Measurements from ENCODE around the gene TSPAN9. TPM values are rescaled to one million over a fixed set of nuclear protein-coding genes. Genes with fewer than 3 reads are reported as not detected.

Gene TSPAN9
- total and polyA plus RNA-seq, 8 donors = 1.4 to 58.3 (median 7.9) TPM

- peak in 1 of 2 donors; percentile 80 for DNase-seq
- Histone ChIP-seq H3K27ac (peak overlapping the region in 2 of 5 donors; percentile 5 to 77), H3K4me3 (no peak overlapping the region), H3K9me3 (no peaks in the 10 kb centered on the region), H3K27me3 (no peaks in the 10 kb centered on the region), H3K4me1 (peaks cover 0 to 16% (median 5%) of the 10 kb centered on the region in 4 donors), H3K36me3 (no peaks in the 10 kb centered on the region)
- TF ChIP-seq POLR2AphosphoS5 (IDR thresholded peaks at IDR 0.05) = no peak
- no peak for TF ChIP-seq EP300 (IDR thresholded peaks at IDR 0.05)
- no peak for TF ChIP-seq CTCF (IDR thresholded peaks at IDR 0.05)
- TF ChIP-seq POLR2A (IDR thresholded peaks at IDR 0.05) = no peak
- 45 to 64% (median 58%) methylated on average over 12 of the region's 12 CpGs for WGBS, 5 donors
- intact Hi-C loops (cut with DNase I; ENCODE audit: low total_unique reads) = no loop called here
Observed at GRCh38 chr12:3055026-3055703, 22.0 kb upstream of the TSPAN9 start.

GRCh38 chr12:3055704-3056467, 21.3 kb upstream of the TSPAN9 start:
- H3K4me1 ChIP-seq = peaks cover 0 to 18% (median 5%) of the 10 kb centered on the region in 4 donors
- no peaks in the 10 kb centered on the region for H3K9me3 ChIP-seq
- WGBS, 5 donors = 58 to 69% (median 65%) methylated on average over 8 of the region's 8 CpGs
- intact Hi-C loops (cut with DNase I; ENCODE audit: low total_unique reads) = no loop called here
- peak in 1 of 2 donors; percentile 49 for DNase-seq
- H3K27ac ChIP-seq = peak overlapping the region in 2 of 5 donors; percentile 5 to 77
- H3K36me3 ChIP-seq = no peaks in the 10 kb centered on the region
- H3K27me3 ChIP-seq = no peaks in the 10 kb centered on the region
- H3K4me3 ChIP-seq = no peak overlapping the region
- TF ChIP-seq CTCF (IDR thresholded peaks at IDR 0.05) (no peak), EP300 (IDR thresholded peaks at IDR 0.05) (no peak), POLR2AphosphoS5 (IDR thresholded peaks at IDR 0.05) (no peak), POLR2A (IDR thresholded peaks at IDR 0.05) (no peak)

GRCh38 chr12:3061059-3061458, 16.1 kb upstream of the TSPAN9 start:
- Histone ChIP-seq H3K9me3 (peaks cover 0 to 6% (median 0%) of the 10 kb centered on the region in 4 donors), H3K4me1 (peaks cover 0 to 9% (median 0%) of the 10 kb centered on the region in 4 donors), H3K27me3 (no peaks in the 10 kb centered on the region), H3K27ac (no peak overlapping the region), H3K4me3 (no peak overlapping the region), H3K36me3 (no peaks in the 10 kb centered on the region)
- WGBS, 5 donors = 49 to 68% (median 62%) methylated on average over 5 of the region's 5 CpGs
- TF ChIP-seq POLR2A (IDR thresholded peaks at IDR 0.05) = no peak
- no peak for TF ChIP-seq EP300 (IDR thresholded peaks at IDR 0.05)
- no peak for TF ChIP-seq POLR2AphosphoS5 (IDR thresholded peaks at IDR 0.05)
- TF ChIP-seq CTCF (IDR thresholded peaks at IDR 0.05) = no peak
- DNase-seq = no peak
- intact Hi-C loops (cut with DNase I; ENCODE audit: low total_unique reads) = no loop called here

GRCh38 chr12:3061501-3062215, 15.5 kb upstream of the TSPAN9 start:
- intact Hi-C loops (cut with DNase I; ENCODE audit: low total_unique reads) = no loop called here
- TF ChIP-seq POLR2AphosphoS5 (IDR thresholded peaks at IDR 0.05) = no peak
- no peak for TF ChIP-seq POLR2A (IDR thresholded peaks at IDR 0.05)
- TF ChIP-seq EP300 (IDR thresholded peaks at IDR 0.05) = no peak
- TF ChIP-seq CTCF (IDR thresholded peaks at IDR 0.05) = no peak
- Histone ChIP-seq H3K27ac (no peak overlapping the region), H3K4me1 (peaks cover 0 to 8% (median 0%) of the 10 kb centered on the region in 4 donors), H3K36me3 (no peaks in the 10 kb centered on the region), H3K27me3 (no peaks in the 10 kb centered on the region), H3K9me3 (peaks cover 0 to 6% (median 0%) of the 10 kb centered on the region in 4 donors), H3K4me3 (no peak overlapping the region)
- WGBS, 5 donors = 59 to 66% (median 64%) methylated on average over 3 of the region's 3 CpGs
- no peak for DNase-seq
